A549 (cell line): ENCODE data around the gene TMEM219. TPM values are rescaled to one million over a fixed set of nuclear protein-coding genes. Genes with fewer than 3 reads are reported as not detected.

Experiments
- ATAC-seq, 2 experiments: fragments of 200-7000 bp in 1 of 2; fragments of >200 bp in 1 of 2; cut with Nextera tagmentation in 1 of 2; cut with Tn5 transposase in 1 of 2; 3 replicates each; pipeline versions ENCODE4 v1.8.0 to v1.9.1; 2018 to 2020; ENCODE audit warnings: mild to moderate bottlenecking in 1 of 2, moderate library complexity in 1 of 2
- CTCF ChIA-PET: fragments of 300-600 bp; sonication (Branson Sonifier 250); formaldehyde crosslinking; extraction: SDS; loops from one replicate; lab custom pipeline; 2021; ENCODE audit warnings: antibody characterized with exemption, inconsistent platforms; lab: Yijun Ruan, JAX
- POLR2A ChIA-PET: fragments of 350-600 bp; formaldehyde crosslinking; extraction: SDS; loops from one replicate; lab custom pipeline; 2021; ENCODE audit warnings: antibody characterized with exemption, inconsistent platforms; lab: Yijun Ruan, JAX
- DNase-seq, 2 experiments: peaks; one replicate each; pipeline versions ENCODE4 v3.0.0 to v3.0.0-alpha.2; 2011 to 2016; ENCODE audit warnings: low read depth in 1 of 2, low spot score in 1 of 2
- FAIRE-seq: peaks from 2 replicates; lab custom pipeline; 2011; peaks lifted over from hg19 to GRCh38; lab: Jason Lieb, UNC
- H3K27ac ChIP-seq, 2 experiments: fragments of >200 bp; sonication (Bioruptor Twin); formaldehyde crosslinking; 3 replicates each; pipeline ENCODE4 v1.5.1; 2016 to 2017
- H3K4me1 ChIP-seq: fragments of >200 bp; sonication (Bioruptor Twin); formaldehyde crosslinking; 3 replicates; pipeline ENCODE4 v1.6.1; 2016
- H3K4me2 ChIP-seq: fragments of >200 bp; sonication (Bioruptor Twin); formaldehyde crosslinking; 3 replicates; pipeline ENCODE4 v1.6.1; 2016
- H3K4me3 ChIP-seq: fragments of >200 bp; sonication (Bioruptor Twin); formaldehyde crosslinking; 3 replicates; pipeline ENCODE4 v1.5.1; 2016
- H3K9me3 ChIP-seq: fragments of >200 bp; sonication (Bioruptor Twin); formaldehyde crosslinking; 3 replicates; pipeline ENCODE4 v1.6.1; 2016
- BCL3 ChIP-seq: fragments of >200 bp; sonication (Bioruptor Twin); formaldehyde crosslinking; IDR thresholded peaks from 3 replicates; pipeline ENCODE4 v1.6.1; 2016
- CBX8 ChIP-seq: fragments of 200-600 bp; sonication (generic); IDR thresholded peaks from 2 replicates; pipeline ENCODE4 v1.6.1; 2016
- CEBPB ChIP-seq, 2 experiments: fragments of >200 bp in 1 of 2; sonication (Bioruptor Twin) in 1 of 2; formaldehyde crosslinking in 1 of 2; IDR thresholded peaks; 2 replicates each; pipeline ENCODE4 v1.6.1; 2012 to 2016
- CTCF ChIP-seq: fragments of >200 bp; sonication (Bioruptor Twin); formaldehyde crosslinking; IDR thresholded peaks from 3 replicates; pipeline ENCODE4 v1.5.1; 2016
- EHF ChIP-seq: fragments of 250-450 bp; sonication (Bioruptor Pico); IDR thresholded peaks from 2 replicates; pipeline ENCODE4 v1.5.0; 2020; ENCODE audit warnings: mild to moderate bottlenecking
- EHMT2 ChIP-seq: fragments of 200-600 bp; sonication (generic); IDR thresholded peaks from 2 replicates; pipeline ENCODE4 v1.6.1; 2016; ENCODE audit warnings: antibody characterized with exemption, low read depth, mild to moderate bottlenecking, moderate library complexity
- ELK1 ChIP-seq: fragments of 150-350 bp; IDR thresholded peaks from 2 replicates; pipeline ENCODE4 v1.6.1; 2014; ENCODE audit warnings: low read depth, mild to moderate bottlenecking, low read length
- FOSB ChIP-seq: fragments of 250-450 bp; sonication (Bioruptor Pico); IDR thresholded peaks from 2 replicates; pipeline ENCODE4 v1.5.0; 2020; ENCODE audit warnings: mild to moderate bottlenecking, moderate library complexity
- GATA3 ChIP-seq: IDR thresholded peaks from 2 replicates; pipeline ENCODE4 v1.6.1; 2012; ENCODE audit warnings: borderline replicate concordance
- HDAC2 ChIP-seq: fragments of 200-600 bp; sonication (generic); IDR thresholded peaks from 2 replicates; pipeline ENCODE4 v1.6.1; 2016
- HES2 ChIP-seq: fragments of >200 bp; sonication (Bioruptor Twin); formaldehyde crosslinking; IDR thresholded peaks from 2 replicates; pipeline ENCODE4 v1.6.1; 2016
- HEYL ChIP-seq: fragments of 250-450 bp; sonication (Bioruptor Pico); IDR thresholded peaks from 2 replicates; pipeline ENCODE4 v1.8.0; 2021; ENCODE audit warnings: mild to moderate bottlenecking, moderate library complexity
- HOXA7 ChIP-seq: fragments of 250-450 bp; sonication (Bioruptor Pico); IDR thresholded peaks from 2 replicates; pipeline ENCODE4 v1.5.0; 2020; ENCODE audit warnings: mild to moderate bottlenecking, moderate library complexity
- HOXB13 ChIP-seq: fragments of 250-450 bp; sonication (Bioruptor Pico); IDR thresholded peaks from 2 replicates; pipeline ENCODE4 v1.5.0; 2020; ENCODE audit warnings: low read depth, mild to moderate bottlenecking, moderate library complexity
- HOXB5 ChIP-seq: fragments of 250-450 bp; sonication (Bioruptor Pico); IDR thresholded peaks from 2 replicates; pipeline ENCODE4 v1.5.0; 2020; ENCODE audit warnings: mild to moderate bottlenecking, moderate library complexity
- JUN ChIP-seq, 2 experiments: fragments of >200 bp; sonication (Bioruptor Twin); formaldehyde crosslinking; IDR thresholded peaks; 2 replicates in 1 of 2; 3 replicates in 1 of 2; pipeline ENCODE4 v1.6.1; 2016 to 2017
- JUNB ChIP-seq: fragments of >200 bp; sonication (Bioruptor Twin); formaldehyde crosslinking; IDR thresholded peaks from 2 replicates; pipeline ENCODE4 v1.6.1; 2016
- KDM1A ChIP-seq: fragments of 200-600 bp; sonication (generic); IDR thresholded peaks from 2 replicates; pipeline ENCODE4 v1.6.1; 2016; ENCODE audit warnings: low read depth, mild to moderate bottlenecking
- MAZ ChIP-seq: fragments of 150-350 bp; IDR thresholded peaks from 2 replicates; pipeline ENCODE4 v1.6.1; 2014; ENCODE audit warnings: antibody characterized with exemption, low read depth, low read length, borderline replicate concordance
- NPAS2 ChIP-seq: fragments of 250-450 bp; sonication (Bioruptor Pico); IDR thresholded peaks from 2 replicates; pipeline ENCODE4 v1.8.0; 2022; ENCODE audit warnings: mild to moderate bottlenecking, moderate library complexity, borderline replicate concordance
- PBX3 ChIP-seq: IDR thresholded peaks from 2 replicates; pipeline ENCODE4 v1.6.1; 2012
- POLR2A ChIP-seq: IDR thresholded peaks from 2 replicates; pipeline ENCODE4 v1.6.1; 2012; ENCODE audit warnings: mild to moderate bottlenecking, low read length
- RAD21 ChIP-seq, 2 experiments: fragments of >200 bp in 1 of 2; sonication (Bioruptor Twin) in 1 of 2; formaldehyde crosslinking in 1 of 2; IDR thresholded peaks in 1 of 2; conservative IDR thresholded peaks in 1 of 2; 2 replicates in 1 of 2; 3 replicates in 1 of 2; pipeline ENCODE4 v1.6.1; 2012 to 2018; ENCODE audit warnings: inconsistent platforms in 1 of 2
- RCOR1 ChIP-seq: fragments of 150-350 bp; IDR thresholded peaks from 2 replicates; pipeline ENCODE4 v1.6.1; 2014; ENCODE audit warnings: antibody characterized with exemption, low read length, low read depth
- RFX5 ChIP-seq: fragments of 450-650 bp; IDR thresholded peaks from 2 replicates; pipeline ENCODE4 v1.7.1; 2014; ENCODE audit warnings: antibody characterized with exemption, mild to moderate bottlenecking, moderate library complexity
- SREBF2 ChIP-seq: fragments of 450-650 bp; IDR thresholded peaks from 2 replicates; pipeline ENCODE4 v1.6.1; 2014; ENCODE audit warnings: mild to moderate bottlenecking, moderate library complexity
- TP53 ChIP-seq: fragments of 250-450 bp; sonication (Bioruptor Pico); IDR thresholded peaks from 2 replicates; pipeline ENCODE4 v1.5.0; 2021; ENCODE audit warnings: mild to moderate bottlenecking, moderate library complexity
- WGBS: methylation state at CpG from one replicate; pipeline ENCODE4 v1.1.6; 2017; ENCODE audit errors: missing lambda C conversion rate; 5-methylcytosine and 5-hydroxymethylcytosine counted together
- polyA plus RNA-seq, 4 experiments: library from polyadenylated mRNA; depleted of rRNA in 3 of 4; stranded (reverse); fragments of >200 nt; fragmentation: RNase III in 1 of 4; extraction: RNeasy Plus Mini Kit Qiagen cat#74134 plus additional on column Dnase treatment in 1 of 4; gene quantifications; 2 replicates in 3 of 4; 3 replicates in 1 of 4; pipeline ENCODE4 v1.2.3, GENCODE V29; 2011 to 2017

Gene TMEM219
- polyA plus RNA-seq, 2 of the 4 experiments (the other 2 are of a cell fraction): 65.1 to 74.4 TPM

- POLR2A ChIA-PET: no interaction called here
- CTCF ChIA-PET: interaction anchor here (0.6 to 2.9 kb wide), 9 partner anchors 14 to 278 kb away, joined by 3 to 9 read pairs (median 3); partner anchors contain the start of genes CDIPT and HIRIP3
These were observed 16.8 kb downstream of the TMEM219 start for GRCh38 chr16:29978564-29979270.

GRCh38 chr16:29982560-29983419 lies 20.9 kb downstream of the TMEM219 start:
- POLR2A ChIA-PET: no interaction called here
- Histone ChIP-seq H3K4me2 (no peak overlapping the region), H3K4me3 (no peak overlapping the region), H3K9me3 (no peaks in the 10 kb centered on the region), H3K27ac (no peak overlapping the region), H3K4me1 (no peaks in the 10 kb centered on the region)
- no peak for DNase-seq
- no peak for FAIRE-seq
- CTCF ChIA-PET: interaction anchor here (1.0 to 5.3 kb wide), 6 partner anchors 8 to 38 kb away, joined by 3 to 22 read pairs (median 4); partner anchors contain the start of gene TAOK2
- no peak for ATAC-seq
- 91% methylated on average over 24 of the region's 24 CpGs for WGBS
- TF ChIP-seq HES2 (no peak), FOSB (CRISPR knock-in tag) (no peak), RAD21 (conservative IDR thresholded peaks at IDR 0.05 in 1 of 2, IDR thresholded peaks at IDR 0.05 in 1 of 2) (no peak), RCOR1 (no peak), EHMT2 (no peak), ELK1 (no peak), HOXB13 (CRISPR knock-in tag) (no peak), GATA3 (no peak), TP53 (CRISPR knock-in tag) (no peak), CTCF (no peak), POLR2A (no peak), SREBF2 (no peak), HDAC2 (no peak)

More at GRCh38 chr16:29978564-29979270, 16.8 kb downstream of the TMEM219 start:
- DNase-seq (no peak), FAIRE-seq (no peak)
- Histone ChIP-seq H3K9me3 (no peaks in the 10 kb centered on the region), H3K4me3 (no peak overlapping the region)
- no peak for TF ChIP-seq KDM1A
- TF ChIP-seq JUNB: no peak
- no peak for TF ChIP-seq HEYL (CRISPR knock-in tag)
- no peak for TF ChIP-seq NPAS2 (CRISPR knock-in tag)
- no peak for TF ChIP-seq HOXA7 (CRISPR knock-in tag)
- no peak for TF ChIP-seq CBX8
- no peak for TF ChIP-seq MAZ
- no peak for TF ChIP-seq CTCF
- TF ChIP-seq JUN (IDR thresholded peaks at IDR 0.05): no peak
- no peak for TF ChIP-seq SREBF2
- no peak for TF ChIP-seq RFX5
- TF ChIP-seq BCL3: no peak
- TF ChIP-seq EHF (CRISPR knock-in tag): no peak
- no peak for TF ChIP-seq EHMT2
- no peak for TF ChIP-seq PBX3
- TF ChIP-seq CEBPB (IDR thresholded peaks at IDR 0.05): no peak
- TF ChIP-seq FOSB (CRISPR knock-in tag): no peak
- TF ChIP-seq HOXB5 (CRISPR knock-in tag): no peak
- TF ChIP-seq, all 56 proteins: peak for 0
- H3K4me2 ChIP-seq: no peak overlapping the region
- 91% methylated on average over 9 of the region's 9 CpGs for WGBS
- no peak for ATAC-seq
- peaks cover 19% of the 10 kb centered on the region for H3K4me1 ChIP-seq
- no peak overlapping the region for H3K27ac ChIP-seq
